Sigmoid colon (tissue), 7 donors: ENCODE measurements around the gene RTL10. TPM values are rescaled to one million over a fixed set of nuclear protein-coding genes. Genes with fewer than 3 reads are reported as not detected.

Experiments
- DNase-seq: peaks from one replicate; pipeline ENCODE4 v3.0.0-alpha.2; 2019
- H3K27ac ChIP-seq, 4 donors: fragments of 200-600 bp; sonication (generic); one replicate each; pipeline ENCODE4 v1.5.1; 2016 to 2019; ENCODE audit warnings: mild to moderate bottlenecking in 1 of 4
- H3K27me3 ChIP-seq, 3 donors: fragments of 200-600 bp; sonication (generic); one replicate each; pipeline ENCODE4 v1.5.1; 2019; ENCODE audit warnings: mild to moderate bottlenecking in 1 of 3
- H3K36me3 ChIP-seq, 4 donors: fragments of 200-600 bp; sonication (generic); one replicate each; pipeline ENCODE4 v1.5.1; 2016 to 2019
- H3K4me1 ChIP-seq, 4 donors: fragments of 200-600 bp; sonication (generic); one replicate each; pipeline ENCODE4 v1.5.1; 2017 to 2019
- H3K4me3 ChIP-seq, 4 donors: fragments of 200-600 bp; sonication (generic); one replicate each; pipeline ENCODE4 v1.5.1; 2017 to 2019; ENCODE audit warnings: mild to moderate bottlenecking in 2 of 4, moderate library complexity in 1 of 4
- H3K9me3 ChIP-seq, 4 donors: fragments of 200-600 bp in 3 of 4; sonication (generic) in 3 of 4; one replicate each; pipeline versions ENCODE4 v1.5.1 to v1.6.1; 2013 to 2019
- EP300 ChIP-seq, 4 donors: sonication (generic); formaldehyde crosslinking; IDR thresholded peaks; one replicate each; pipeline ENCODE4 v1.6.1; 2017; ENCODE audit warnings: antibody characterized with exemption in 4 of 4
- POLR2A ChIP-seq, 2 donors: fragments of 450-650 bp; IDR thresholded peaks; one replicate each; pipeline ENCODE4 v1.6.1; 2016; ENCODE audit warnings: antibody characterized with exemption in 2 of 2, mild to moderate bottlenecking in 2 of 2, moderate library complexity in 2 of 2
- POLR2AphosphoS5 ChIP-seq, 4 donors: sonication (generic); formaldehyde crosslinking; IDR thresholded peaks; one replicate each; pipeline ENCODE4 v1.6.1; 2017; ENCODE audit warnings: antibody characterized with exemption in 4 of 4
- whole genome bisulfite sequencing, 2 donors: extraction: QIAGEN DNeasy Blood & Tissue Kit; methylation state at CpG; one replicate each; pipeline ENCODE4 v1.1.7; 2013; 5-methylcytosine and 5-hydroxymethylcytosine counted together
- intact Hi-C: fragments of 100-400 bp; cut with DNase I; formaldehyde crosslinking; loops from one replicate; pipeline ENCODE4 v1.15.1; 2023
- polyA plus RNA-seq, 3 donors: library from polyadenylated mRNA; stranded (reverse); fragments of 200-250 nt; gene quantifications; one replicate each; pipeline ENCODE4 v1.2.3, GENCODE V29; 2013
- total RNA-seq, 4 donors: library from RNA; depleted of rRNA; stranded (reverse); fragments of >200 nt; gene quantifications; one replicate each; pipeline ENCODE4 v1.1.0, GENCODE V29; 2016
- TF ChIP-seq, protein P1 (sequence below), 4 experiments: fragments of 450-650 bp in 3 of 4; fragments of 200-600 bp in 1 of 4; IDR thresholded peaks; one replicate each; pipeline ENCODE4 v1.5.1; 2016 to 2019; ENCODE audit warnings: antibody characterized with exemption in 4 of 4, mild to moderate bottlenecking in 3 of 4, moderate library complexity in 2 of 4
- donor health status: healthy with polysubstance abuse.
- donor health status: Bipolar disorder and iron deficiency.
- donor health status: healthy.

The RTL10 gene
- total and polyA plus RNA-seq, 7 donors = 1.8 to 15.0 (median 7.8) TPM

DNA sequence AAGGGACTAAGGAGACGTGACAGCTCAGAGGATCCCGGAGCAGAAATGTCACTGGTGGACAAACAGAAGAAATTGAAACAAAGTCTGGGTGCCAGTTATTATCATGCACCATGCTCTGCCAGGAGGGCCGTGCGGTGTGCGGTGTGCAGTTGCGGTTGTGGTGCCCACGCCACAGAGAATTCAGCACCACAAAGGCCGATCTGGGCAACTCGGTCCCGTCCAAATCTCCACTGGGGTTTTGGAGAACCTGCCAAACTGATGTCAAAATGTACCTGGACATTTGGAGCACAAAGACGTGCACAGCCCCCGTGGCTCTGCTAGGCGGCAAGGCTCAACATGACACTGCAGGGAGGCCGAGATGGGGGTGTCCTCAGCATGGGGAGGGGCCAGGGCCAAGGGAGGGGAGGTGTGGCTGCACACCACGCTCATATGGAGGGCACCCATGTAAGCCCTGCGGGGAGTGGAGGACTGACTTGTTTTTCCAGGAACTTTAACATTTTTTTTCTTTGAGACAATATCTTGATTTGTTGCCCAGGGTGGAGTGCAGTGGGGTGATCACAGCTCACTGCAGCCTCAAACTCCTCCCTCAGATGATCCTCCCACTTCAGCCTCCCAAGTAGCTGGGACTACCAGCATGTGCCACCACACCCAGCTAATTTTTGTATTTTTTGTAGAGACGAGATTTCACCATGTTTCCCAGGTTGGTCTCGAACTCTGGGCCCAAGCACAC lies 39.4 kb downstream of the RTL10 start:
- Histone ChIP-seq H3K36me3 (peaks cover 0 to 4% (median 2%) of the 10 kb centered on the region in 4 donors), H3K27ac (no peak overlapping the region), H3K4me1 (no peaks in the 10 kb centered on the region), H3K4me3 (no peak overlapping the region), H3K27me3 (no peaks in the 10 kb centered on the region), H3K9me3 (no peaks in the 10 kb centered on the region)
- intact Hi-C loops = no loop called here
- WGBS, 2 donors = 93 to 94% methylated on average over 18 of the region's 18 CpGs
- DNase-seq = no peak
- TF ChIP-seq POLR2A (IDR thresholded peaks at IDR 0.05) = no peak
- no peak for TF ChIP-seq POLR2AphosphoS5 (IDR thresholded peaks at IDR 0.05)
- TF ChIP-seq, protein P1, sequence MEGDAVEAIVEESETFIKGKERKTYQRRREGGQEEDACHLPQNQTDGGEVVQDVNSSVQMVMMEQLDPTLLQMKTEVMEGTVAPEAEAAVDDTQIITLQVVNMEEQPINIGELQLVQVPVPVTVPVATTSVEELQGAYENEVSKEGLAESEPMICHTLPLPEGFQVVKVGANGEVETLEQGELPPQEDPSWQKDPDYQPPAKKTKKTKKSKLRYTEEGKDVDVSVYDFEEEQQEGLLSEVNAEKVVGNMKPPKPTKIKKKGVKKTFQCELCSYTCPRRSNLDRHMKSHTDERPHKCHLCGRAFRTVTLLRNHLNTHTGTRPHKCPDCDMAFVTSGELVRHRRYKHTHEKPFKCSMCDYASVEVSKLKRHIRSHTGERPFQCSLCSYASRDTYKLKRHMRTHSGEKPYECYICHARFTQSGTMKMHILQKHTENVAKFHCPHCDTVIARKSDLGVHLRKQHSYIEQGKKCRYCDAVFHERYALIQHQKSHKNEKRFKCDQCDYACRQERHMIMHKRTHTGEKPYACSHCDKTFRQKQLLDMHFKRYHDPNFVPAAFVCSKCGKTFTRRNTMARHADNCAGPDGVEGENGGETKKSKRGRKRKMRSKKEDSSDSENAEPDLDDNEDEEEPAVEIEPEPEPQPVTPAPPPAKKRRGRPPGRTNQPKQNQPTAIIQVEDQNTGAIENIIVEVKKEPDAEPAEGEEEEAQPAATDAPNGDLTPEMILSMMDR (IDR thresholded peaks at IDR 0.05) = no peak

DNA sequence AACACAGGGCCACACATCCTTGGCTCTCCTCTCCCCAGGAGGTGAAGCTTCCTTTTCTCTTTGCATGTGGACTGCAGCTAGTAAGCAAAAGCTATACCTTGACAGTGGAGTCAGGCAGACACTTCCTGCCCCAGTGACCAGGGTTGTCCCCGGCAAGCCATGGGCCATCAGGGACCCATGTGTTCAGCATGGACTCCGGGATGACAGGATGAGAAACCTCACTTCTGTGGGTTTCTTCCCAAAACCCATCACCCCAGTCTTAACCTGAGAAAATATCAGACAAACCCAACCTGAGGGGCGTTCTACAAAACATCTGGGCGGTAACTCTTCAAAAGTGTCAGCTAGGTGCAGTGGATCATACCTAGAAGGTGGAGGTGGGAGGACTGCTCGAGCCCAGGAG lies 40.2 kb downstream of the RTL10 start:
- DNase-seq = no peak
- Histone ChIP-seq H3K36me3 (peaks cover 0 to 4% (median 2%) of the 10 kb centered on the region in 4 donors), H3K27ac (no peak overlapping the region), H3K27me3 (no peaks in the 10 kb centered on the region), H3K4me3 (no peak overlapping the region), H3K4me1 (no peaks in the 10 kb centered on the region), H3K9me3 (no peaks in the 10 kb centered on the region)
- TF ChIP-seq POLR2A (IDR thresholded peaks at IDR 0.05) = no peak
- TF ChIP-seq, protein P1 (IDR thresholded peaks at IDR 0.05) = no peak
- TF ChIP-seq POLR2AphosphoS5 (IDR thresholded peaks at IDR 0.05) = no peak
- TF ChIP-seq EP300 (IDR thresholded peaks at IDR 0.05) = no peak
- intact Hi-C loops = no loop called here
- 93 to 95% methylated on average over 5 of the region's 5 CpGs for WGBS, 2 donors

DNA sequence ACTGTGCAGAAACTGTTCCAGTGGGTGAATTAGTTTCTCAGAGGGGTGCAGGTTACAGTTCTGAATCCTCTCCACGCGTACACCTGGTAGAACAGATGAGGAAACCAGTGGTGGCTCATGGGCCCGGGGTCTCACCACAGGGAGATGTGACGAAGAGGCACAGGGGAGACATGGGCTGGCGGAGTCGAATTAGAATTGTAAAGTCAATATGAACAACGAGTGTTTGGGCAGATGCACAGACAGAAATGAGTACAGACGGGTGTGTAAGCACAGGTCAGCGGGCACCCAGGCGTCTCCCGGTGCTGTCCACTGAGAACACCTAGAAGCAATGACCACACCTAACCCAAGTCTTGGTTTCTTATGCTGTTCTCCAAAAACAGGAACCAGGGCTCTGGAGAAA lies 41.8 kb downstream of the RTL10 start:
- no peaks in the 10 kb centered on the region for H3K27me3 ChIP-seq
- no peak overlapping the region for H3K4me3 ChIP-seq
- DNase-seq = peak; percentile 26
- H3K36me3 ChIP-seq = peaks cover 0 to 4% (median 2%) of the 10 kb centered on the region in 4 donors
- no peak overlapping the region for H3K27ac ChIP-seq
- intact Hi-C loops = no loop called here
- no peaks in the 10 kb centered on the region for H3K4me1 ChIP-seq
- 92 to 93% methylated on average over 11 of the region's 11 CpGs for WGBS, 2 donors
- no peaks in the 10 kb centered on the region for H3K9me3 ChIP-seq
- TF ChIP-seq POLR2AphosphoS5 (IDR thresholded peaks at IDR 0.05) = no peak
- TF ChIP-seq, protein P1 (IDR thresholded peaks at IDR 0.05) = no peak
- TF ChIP-seq POLR2A (IDR thresholded peaks at IDR 0.05) = no peak
- no peak for TF ChIP-seq EP300 (IDR thresholded peaks at IDR 0.05)

DNA sequence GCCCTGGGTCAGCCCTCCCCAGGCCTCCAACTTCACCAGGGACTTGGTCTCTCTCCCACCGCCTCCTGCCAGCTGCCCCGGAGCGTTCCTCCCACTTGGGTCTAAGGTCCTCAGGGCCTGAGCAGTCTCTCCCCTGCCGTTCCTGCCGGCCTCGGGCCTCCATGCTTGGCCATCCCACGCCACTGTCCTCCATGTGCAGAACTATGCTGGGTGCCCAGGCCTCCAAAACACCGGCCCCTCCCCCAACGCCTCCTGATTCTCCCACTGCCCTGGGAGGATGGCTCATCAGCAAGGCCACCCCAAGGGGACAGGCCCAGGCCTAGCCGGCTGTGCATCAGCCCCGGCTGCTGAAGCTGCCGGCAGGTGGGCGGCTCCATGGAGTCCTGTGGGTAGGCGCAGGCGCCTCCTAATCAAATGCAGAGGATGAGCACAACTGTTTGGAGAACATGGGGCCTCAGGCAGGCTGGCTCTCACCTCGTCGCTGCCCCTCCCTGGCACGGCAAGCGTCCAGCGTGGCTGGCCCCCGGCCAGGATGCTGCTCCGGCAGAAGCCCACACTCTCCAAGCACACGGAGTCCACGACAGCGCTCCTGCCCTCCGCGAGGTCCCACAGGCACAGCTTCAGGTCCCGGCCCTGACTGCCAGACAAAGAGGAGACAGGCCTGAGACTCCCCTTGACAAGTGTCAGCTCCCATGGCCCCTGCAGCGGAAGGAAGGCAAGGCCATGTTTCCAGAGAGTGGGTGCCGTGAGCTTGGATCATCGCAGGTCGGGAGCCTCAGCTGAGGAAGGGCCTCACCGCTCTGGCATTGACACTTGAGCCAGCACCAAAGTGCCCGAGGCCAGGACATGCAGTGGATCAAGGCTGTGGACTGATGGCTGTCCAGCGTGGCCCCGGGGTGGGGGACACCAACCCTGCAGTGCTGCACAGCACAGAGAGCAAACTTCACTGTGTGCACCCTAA lies 42.6 kb downstream of the RTL10 start:
- WGBS, 2 donors = 95% methylated on average over 36 of the region's 36 CpGs
- no peaks in the 10 kb centered on the region for H3K27me3 ChIP-seq
- H3K4me3 ChIP-seq = no peak overlapping the region
- H3K9me3 ChIP-seq = no peaks in the 10 kb centered on the region
- intact Hi-C loops = no loop called here
- H3K4me1 ChIP-seq = no peaks in the 10 kb centered on the region
- no peak overlapping the region for H3K27ac ChIP-seq
- DNase-seq = peak; percentile 55
- H3K36me3 ChIP-seq = peaks cover 0 to 4% (median 2%) of the 10 kb centered on the region in 4 donors
- TF ChIP-seq EP300 (IDR thresholded peaks at IDR 0.05) = no peak
- TF ChIP-seq POLR2AphosphoS5 (IDR thresholded peaks at IDR 0.05) = no peak

DNA sequence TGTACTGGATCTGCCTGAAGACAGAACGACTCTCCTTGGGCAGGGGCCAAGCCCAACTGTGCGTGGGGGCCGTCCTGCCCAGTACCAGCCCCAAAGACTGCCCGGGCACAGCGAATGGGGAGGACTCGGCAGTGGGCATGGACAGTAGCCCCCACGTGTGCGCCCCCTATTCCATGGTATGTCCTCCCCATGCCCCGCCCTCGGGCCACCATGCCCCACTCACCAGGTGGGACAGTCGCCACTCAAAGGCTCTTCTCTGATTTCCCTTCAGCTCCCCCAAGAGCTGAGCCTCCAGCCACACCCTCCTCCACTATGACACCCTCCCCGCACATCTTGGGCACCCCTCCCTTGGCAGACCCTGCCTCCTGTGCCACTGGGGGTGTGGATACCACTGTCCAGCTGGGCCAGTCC lies 43.5 kb downstream of the RTL10 start:
- no peak overlapping the region for H3K27ac ChIP-seq
- H3K9me3 ChIP-seq = no peaks in the 10 kb centered on the region
- no peak overlapping the region for H3K4me3 ChIP-seq
- H3K36me3 ChIP-seq = peaks cover 0 to 4% (median 3%) of the 10 kb centered on the region in 4 donors
- 94% methylated on average over 12 of the region's 12 CpGs for WGBS, 2 donors
- DNase-seq = peak; percentile 53
- TF ChIP-seq POLR2AphosphoS5 (IDR thresholded peaks at IDR 0.05) (no peak), EP300 (IDR thresholded peaks at IDR 0.05) (no peak), POLR2A (IDR thresholded peaks at IDR 0.05) (no peak)
- TF ChIP-seq, protein P1 (IDR thresholded peaks at IDR 0.05) = no peak
- intact Hi-C loops = no loop called here
- H3K27me3 ChIP-seq = no peaks in the 10 kb centered on the region
- no peaks in the 10 kb centered on the region for H3K4me1 ChIP-seq
